ENCODE data around the gene VPS41.
"Not testable (repeated sequence)": the region's sequence is repeated elsewhere in the genome, so short reads cannot be mapped to it uniquely, and the experiment has no call there.

- not testable (repeated sequence) for TF ChIP-seq POLR2AphosphoS5 (IDR thresholded peaks at IDR 0.05; ENCODE audit: low read depth, low read length); POLR2A (IDR thresholded peaks at IDR 0.05; ENCODE audit: low read depth, low read length); TAF1 (IDR thresholded peaks at IDR 0.05; ENCODE audit: borderline replicate concordance, low read depth, low read length)
Observed at GRCh38 chr7:38854947-38855346, 54.0 kb downstream of the VPS41 start.

All from GM12892 (cell line).